Measurements from ENCODE around the gene MUTYH.
"Not testable (repeated sequence)": the region's sequence is repeated elsewhere in the genome, so short reads cannot be mapped to it uniquely, and the experiment has no call there.

The MUTYH gene

GRCh38 chr1:45284858-45285257, 55.4 kb downstream of the MUTYH start:
- in situ Hi-C loops (cut with MboI; ENCODE audit: low sequenced_read_pairs): not testable (repeated sequence)

- in situ Hi-C loops (cut with MboI; ENCODE audit: low sequenced_read_pairs): no loop called here
These were observed 57.9 kb downstream of the MUTYH start for GRCh38 chr1:45282351-45282750.
